HG02571 (cell line): ENCODE data around the gene C9orf85.

Source experiments
- ATAC-seq: cut with Tn5 transposase; IDR thresholded peaks from one replicate; pipeline ENCODE4 v1.9.1; 2021; ENCODE audit warnings: mild to moderate bottlenecking, moderate library complexity; ENCODE audit not compliant: unreplicated experiment

Gene C9orf85

DNA sequence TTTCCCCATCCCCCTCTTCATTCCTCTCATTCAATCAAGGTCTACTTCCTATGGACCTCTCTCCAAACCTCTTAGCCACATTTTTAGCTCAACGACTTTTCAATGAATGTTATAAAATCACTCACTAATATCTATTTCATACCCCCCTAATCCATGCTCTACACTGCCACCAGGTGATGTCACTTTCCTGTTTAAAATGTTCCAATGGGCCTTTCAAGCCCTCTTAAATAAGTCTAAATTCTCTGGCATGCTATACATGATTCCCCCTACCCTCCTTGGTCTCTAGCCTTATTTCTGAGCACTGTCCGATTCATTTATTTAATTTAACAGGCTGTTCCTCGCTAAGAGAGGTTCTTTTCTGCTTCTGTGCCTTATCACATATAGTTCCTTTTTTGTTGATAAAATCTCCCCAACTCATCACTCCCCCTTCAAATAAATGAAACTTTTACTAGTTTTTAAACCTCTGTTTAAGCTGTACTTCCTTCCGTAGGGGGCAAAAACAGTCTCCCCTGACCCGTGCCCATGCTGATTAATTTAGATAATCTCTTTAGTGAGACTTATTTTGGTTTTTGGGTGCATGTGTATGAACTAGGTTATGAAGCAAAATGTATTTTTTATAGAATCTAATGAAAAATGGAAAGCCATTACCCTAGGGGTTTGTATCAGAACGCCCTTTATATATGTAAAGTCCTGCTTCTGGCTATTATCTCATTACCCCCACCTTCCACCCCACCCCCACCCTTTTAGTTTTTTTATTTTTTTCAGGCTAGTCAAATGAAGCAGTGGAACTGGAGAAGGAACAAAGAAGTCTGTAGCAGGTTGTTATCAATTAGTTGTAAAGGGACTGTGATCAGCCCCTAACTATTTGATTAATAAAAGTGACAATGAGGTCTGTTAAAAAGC, 9.5 kb upstream of the C9orf85 start:
- ATAC-seq, result no peak

DNA sequence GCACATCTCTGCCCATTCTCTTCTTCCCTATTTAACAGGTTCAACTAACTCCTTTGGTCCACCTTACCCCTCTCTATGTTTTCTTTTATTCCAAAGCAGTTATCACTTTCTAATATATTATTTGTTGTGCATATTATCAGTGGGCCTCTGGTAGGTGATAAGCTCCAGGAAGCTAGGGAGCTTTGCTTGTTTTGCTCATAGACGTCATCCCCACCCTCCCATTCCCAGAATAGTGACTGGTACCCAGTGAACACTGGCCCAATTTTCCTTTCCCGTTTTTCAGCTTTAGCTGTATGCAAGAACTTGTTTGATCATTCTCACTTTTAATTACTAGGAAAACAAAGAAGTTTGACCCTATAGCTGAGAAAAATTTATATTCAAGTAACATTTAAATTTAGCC, 7.4 kb upstream of the C9orf85 start:
- ATAC-seq, result no peak

DNA sequence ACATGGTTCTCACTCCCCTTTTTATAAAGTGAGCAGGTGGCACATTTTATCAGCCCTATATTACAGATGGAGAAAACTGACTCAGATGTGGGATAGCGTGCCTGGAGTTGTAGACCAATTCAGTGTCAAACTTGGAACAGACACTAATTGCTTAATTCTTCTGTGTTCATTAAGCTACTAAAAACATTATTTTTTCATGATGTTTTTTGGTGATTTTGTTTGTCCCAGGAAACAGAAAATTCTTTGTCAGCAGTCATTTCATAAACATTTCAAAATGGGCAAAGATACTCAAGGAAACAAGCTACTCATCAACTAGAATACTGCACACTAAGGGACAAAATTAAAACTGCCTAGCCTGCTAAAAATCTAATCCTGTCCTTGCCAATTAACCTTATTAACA, 2.6 kb upstream of the C9orf85 start:
- ATAC-seq, result no peak

DNA sequence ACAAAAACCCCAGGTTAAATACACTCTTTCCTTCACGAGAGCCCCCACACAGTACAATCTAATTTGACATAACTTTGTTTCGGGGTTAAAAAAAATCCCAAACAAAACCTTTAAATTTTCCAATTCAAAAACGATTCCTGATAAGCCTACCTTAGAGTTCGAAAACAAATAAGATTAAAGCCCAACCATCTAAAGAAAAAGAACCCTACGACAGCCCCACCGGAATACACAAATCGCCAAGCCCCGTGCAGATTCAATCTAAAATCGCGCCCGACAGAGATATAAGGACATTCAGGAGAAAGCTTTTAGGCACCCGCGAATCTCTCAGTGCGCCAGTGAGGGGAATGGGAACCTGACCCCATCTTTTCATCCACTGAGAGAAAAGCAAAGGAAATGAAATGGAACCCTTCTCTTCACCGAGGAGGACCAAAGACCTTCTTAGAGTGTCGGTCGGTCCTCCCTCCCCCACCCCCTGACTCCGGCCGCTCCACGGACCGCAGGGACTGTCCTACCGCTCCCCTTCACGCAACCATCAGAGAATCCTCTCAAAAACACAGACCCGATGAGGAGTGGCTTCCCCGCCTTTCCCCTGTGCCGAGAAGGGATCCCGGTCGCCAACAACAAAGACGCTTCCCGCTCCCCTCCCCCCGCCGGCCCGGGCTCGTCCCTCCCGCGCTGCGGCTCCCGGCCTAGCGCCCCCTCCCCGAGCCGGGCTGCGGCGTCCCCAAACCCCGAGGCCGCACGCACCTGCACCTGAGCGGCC, 1.4 kb upstream of the C9orf85 start:
- peak; percentile 4 for ATAC-seq

DNA sequence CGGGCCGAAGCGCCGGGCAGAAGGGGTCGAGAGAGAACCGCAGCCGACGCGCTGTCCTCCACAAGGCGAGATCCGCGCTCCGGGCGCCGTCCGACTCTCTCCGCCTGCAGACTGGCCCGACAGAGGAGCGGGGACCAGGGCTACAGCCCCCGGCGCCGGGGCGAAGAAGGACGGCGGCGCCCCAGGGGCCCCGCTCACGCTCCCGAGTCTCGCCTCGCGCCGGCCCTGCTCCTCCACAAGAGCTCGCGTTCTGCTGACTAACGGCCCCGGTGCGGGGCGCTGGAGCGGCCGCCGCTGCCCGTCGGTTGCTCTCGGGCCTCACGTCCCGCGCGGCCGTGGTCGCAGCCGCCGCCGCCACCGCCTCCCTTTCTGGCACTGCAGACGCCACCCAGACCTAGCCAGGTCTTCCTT, 784 bp upstream of the C9orf85 start:
- peak; percentile 10 for ATAC-seq

DNA sequence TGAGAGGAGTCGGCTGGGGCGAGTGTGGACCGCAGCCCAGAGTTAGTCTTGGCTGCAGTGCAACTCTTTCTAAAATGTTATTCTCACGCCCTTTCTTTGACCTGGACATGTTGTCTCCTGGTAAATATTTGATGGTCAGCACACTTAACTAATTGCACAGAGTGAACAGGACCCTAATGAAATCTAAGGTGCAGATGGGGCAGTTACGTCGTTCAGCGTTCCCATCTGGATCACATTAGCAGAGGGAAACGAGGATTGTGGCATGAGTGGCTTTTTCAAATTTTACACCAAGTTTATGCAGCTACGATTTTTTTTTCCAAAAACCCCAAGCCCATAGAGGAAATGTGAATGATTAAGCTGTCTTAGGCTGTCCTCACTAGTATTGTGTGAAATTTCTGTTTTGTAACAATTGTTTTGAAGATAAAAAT, 483 bp downstream of the C9orf85 start:
- no peak for ATAC-seq

DNA sequence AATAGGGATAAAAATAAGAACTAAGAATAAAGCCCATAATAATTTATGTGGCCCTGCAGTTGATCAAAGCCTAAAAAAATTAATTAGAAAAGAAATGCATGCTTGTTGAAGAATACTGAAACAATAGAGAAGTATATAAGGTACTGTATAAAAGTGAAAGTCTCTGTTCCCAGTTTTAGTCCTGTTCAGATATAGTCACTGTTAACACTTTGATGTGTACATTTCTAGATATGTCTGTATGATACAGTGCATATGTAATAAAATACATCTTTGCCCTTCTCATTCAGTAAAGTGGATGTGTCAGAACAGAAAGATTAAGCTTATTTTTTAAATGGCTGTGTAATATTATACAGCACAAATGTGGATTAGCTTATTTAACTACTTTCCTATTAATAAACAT, 4.1 kb downstream of the C9orf85 start:
- no peak for ATAC-seq

DNA sequence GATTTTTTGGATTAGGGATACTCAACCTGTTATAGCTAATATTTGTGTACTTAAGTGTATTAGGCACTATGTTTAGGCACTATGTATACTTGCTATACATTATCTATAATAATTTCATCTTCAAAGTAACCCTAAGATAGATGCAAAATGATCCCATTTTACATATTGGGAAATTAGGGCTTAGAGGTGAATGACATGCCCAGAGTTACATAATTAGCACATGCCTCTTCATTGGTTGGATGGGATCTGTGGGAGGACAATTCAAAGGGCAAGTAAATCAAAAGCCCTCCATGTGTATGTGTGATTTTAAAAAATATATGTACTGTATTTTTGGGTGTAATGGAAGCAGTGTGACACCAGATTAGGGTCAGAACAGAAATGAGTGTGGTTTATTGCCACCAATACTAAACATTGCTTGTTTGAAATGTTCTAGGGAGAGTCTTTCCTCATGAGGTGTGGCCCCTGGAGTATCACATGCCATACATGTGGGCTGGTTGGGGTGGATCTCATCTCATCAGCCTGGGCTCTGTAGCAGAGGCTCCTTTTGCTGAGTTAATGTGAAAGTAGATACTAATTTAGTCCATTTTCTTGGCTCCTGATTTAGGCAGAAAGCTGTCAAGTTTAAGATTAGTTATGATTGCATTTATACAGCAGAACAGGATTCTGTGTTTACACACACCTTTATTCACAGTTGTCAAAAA, 5.5 kb downstream of the C9orf85 start:
- ATAC-seq, result peak; percentile 76

DNA sequence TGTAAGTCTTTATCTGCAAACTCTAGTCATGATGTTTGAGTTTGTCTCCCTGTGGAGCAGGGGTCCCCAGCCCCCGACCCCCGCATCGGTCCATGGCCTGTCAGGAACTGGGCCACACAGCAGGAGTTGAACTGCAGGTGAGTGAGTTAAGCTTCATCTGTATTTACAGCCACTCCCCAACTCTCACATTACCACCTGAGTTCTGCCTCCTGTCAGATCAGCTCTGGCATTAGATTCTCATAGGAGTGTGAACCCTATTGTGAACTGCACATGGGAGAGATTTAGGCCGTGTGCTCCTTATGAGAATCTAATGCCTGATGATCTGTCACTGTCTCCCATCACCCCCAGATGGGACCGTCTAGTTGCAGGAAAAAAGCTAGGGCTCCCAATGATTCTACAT, 7.0 kb downstream of the C9orf85 start:
- ATAC-seq, result no peak

DNA sequence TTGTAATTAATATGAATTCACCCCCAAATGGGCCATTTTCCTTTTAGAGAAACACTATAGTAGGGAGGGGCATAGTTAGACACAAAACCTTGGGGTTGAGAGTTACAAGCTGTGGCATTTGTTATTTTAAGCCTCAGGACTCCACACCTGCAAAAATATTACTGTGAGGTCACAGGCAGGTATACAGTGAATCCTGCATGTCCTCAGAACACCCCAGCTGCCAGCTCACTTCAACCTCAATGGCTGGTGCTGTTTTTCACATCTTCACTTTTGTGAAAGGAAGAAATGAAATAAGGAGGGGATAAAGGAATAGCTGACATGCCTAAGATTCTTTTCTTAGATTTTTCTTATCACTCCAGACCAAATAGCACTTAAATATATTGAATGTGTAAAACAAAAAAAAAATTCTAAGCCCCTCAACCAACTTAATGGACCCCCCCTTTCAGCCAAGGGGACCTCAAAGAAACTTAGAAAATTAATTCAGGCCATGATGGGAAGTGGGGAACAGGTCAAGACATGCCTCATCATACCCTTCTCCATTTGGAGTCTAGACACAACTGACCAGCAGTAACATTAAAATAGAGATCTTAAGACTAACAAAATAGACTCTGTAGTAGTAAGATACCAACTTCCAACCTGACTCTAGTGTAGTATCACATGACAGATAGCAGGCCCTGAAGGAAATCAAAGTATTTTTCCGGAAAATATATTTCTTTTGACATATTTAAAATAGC, 9.2 kb downstream of the C9orf85 start:
- ATAC-seq, result no peak

DNA sequence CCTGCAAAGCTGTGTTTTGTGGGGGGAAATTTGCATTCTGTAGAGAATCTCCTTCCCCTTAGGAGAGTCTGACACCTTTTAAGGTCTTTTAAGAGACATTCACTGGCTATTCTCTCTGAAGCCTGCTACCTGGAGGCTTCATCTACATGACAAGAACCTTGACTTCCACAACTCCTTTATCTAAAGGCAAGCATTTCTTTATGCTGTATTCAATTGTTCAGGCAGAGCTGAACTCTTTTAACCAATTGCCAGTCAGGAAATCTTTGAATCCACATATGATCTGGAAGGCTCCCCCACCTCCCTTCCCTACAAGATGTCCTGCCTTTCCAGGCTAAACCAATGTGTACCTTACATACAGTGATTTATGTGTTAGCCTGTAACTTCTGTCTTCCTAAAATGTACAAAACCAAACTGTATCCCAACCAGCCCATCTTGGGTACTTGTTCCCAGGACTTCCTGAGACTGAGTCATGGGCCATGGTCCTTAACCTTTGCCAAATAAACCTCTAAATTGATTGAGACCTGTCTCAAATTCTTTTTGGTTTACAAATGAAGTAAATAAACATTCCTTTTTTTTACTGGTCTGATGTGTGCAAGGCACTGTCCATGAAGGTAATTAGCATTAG, 9.9 kb downstream of the C9orf85 start:
- ATAC-seq, result no peak

DNA sequence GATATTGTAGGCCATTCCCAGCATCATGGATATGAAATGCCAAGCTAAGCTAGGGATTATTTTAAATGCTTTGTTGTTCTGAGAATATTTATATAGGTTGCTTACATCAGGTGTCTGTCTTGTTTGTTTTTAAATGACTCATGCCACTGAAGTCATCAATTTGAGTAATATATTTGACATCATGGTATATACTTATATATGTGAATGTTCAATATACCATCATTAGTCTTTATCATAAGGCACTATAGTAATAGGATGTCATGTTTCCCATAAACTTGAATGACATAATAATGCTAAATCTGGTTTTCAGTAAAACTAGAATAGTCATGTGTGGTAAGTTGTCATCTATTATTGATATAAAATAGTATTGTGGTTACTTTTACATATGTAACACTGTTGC, 13.1 kb downstream of the C9orf85 start:
- ATAC-seq, result no peak

DNA sequence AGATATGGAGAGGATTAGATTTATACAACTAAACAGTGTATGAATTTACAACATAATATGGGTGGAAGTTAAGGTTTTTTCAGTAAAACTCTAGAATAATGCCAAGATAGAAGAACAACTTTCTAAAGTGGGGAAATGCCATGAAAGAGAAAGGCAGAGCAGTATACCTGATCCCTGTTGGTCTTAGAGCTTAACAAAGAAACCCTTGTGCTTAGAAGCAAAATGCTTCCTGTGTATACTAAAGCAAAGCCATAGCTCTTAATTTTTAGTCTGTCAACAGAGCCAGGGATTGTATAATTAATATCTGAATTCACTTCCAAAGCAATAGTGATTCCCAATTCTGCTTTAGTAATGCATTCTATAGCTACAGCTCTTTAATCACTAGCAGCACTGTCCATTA, 14.4 kb downstream of the C9orf85 start:
- ATAC-seq, result no peak

DNA sequence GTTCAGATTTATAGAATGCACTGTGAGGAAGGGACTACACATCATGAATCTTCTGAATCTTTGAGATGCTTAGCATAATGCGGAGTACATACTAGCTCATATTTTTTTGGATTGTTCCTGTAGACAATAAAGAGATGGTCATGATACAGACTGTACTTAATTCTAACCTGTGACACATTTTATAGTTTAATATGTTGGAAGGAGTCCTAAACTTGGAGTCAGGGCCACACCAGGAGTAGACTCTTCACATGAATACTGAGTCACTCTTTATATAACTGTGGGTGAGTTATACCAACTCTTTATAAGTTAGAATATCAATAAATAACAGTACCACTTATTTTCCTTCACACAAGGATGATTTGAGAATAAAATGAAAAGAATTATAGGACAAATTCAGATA, 16.9 kb downstream of the C9orf85 start:
- ATAC-seq, result no peak

DNA sequence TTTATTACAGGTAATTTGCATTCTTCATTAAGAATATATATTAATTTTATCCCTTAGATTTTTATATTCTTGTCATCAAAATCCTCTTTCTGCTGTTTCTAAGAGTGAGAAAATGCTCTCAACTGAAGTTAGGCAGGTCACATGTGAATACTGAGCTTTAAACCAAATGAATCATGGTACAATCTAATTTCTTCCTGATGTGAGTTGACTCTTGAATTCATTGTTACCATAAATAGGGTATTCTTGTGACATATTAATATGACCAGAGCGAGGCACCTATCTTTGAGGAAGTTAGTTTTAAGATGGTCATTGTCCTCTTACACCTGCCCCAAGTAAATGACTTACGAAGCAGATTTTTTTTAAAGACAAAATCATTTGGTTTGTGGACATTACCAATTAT, 17.4 kb downstream of the C9orf85 start:
- ATAC-seq, result no peak

DNA sequence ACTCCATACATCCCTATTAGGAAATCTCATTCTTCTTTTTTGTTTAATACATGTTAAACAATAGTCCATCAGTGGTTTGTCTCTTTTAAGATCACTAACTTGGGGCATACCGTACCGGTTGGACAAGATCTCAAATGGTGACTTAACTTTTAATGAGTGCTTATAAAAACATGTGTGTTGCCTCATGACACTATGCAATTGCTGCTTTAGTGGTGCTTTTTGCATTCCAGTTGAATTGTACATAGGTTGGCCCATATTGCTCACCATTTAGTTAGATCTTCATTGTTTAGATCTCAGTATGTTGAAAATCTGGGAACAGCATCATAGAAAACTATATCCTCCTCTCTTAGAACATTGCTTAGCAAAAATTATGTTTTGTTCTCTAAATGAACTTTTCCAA, 17.8 kb downstream of the C9orf85 start:
- ATAC-seq, result no peak

DNA sequence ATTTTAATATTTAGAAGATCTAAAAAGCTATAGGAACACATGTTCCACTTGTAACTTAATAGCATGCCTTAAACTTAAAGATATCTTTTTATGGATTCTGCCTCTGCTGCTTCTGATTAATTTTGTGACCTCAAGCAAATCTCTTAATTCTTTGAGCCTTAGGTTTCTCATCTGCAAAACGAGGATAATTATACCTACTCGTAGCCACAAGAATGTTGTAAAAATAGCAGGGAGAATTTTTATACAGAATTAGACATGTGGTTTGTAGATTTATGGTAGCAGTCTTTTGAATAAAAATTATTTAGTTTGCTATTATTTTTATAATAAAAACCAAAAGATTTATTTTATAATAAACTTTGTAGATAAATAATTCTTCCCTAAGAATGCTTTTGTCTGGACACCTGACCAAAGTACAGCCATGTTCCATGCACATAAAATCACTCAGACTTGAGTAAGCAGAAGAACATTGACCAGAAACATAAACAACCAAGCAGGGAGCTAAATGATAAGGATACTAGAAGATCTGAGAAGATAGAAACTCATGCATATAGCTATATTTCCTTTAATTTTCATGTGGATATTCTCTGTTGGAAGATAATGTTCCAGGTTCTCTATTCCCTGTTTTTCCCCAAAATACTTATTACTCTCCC, 18.5 kb downstream of the C9orf85 start:
- no peak for ATAC-seq

DNA sequence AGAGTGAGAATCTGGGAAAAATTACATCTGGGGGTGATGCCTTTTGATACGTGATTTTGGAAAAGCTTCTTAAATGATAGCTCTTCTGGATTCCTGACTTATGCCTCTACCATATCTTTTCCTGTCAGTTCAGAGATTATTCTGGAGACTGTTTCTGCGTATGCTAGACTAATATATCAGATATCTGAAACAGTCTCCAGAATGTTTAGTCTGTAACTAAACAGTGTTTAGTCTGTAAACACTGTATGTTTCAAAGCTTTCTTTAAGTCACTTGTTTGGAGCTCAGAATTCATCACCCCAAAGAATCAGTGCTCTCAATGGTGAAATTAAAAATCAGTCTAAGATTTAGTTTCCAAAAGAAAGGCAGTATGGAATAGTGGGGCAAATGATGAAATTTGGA, 19.7 kb downstream of the C9orf85 start:
- no peak for ATAC-seq

DNA sequence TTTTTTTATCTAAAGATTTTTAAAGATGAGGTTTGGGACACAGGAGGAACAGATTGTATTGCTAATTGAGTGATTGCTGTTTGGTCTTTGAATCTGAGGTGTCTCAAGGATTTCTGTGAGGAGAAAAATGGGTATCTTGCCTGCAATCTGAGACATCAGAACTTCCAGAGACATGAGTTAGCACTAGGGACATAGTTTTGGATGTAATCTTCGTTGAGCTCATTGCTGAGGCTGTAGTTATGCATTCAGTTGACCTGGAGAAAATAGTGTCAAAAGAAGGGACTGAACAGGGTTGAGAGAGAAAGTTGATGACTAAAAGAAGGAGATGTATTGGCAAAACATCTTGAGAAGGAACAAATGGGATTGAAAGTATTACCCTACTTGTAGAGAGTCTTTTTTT, 24.6 kb downstream of the C9orf85 start:
- ATAC-seq, result no peak

DNA sequence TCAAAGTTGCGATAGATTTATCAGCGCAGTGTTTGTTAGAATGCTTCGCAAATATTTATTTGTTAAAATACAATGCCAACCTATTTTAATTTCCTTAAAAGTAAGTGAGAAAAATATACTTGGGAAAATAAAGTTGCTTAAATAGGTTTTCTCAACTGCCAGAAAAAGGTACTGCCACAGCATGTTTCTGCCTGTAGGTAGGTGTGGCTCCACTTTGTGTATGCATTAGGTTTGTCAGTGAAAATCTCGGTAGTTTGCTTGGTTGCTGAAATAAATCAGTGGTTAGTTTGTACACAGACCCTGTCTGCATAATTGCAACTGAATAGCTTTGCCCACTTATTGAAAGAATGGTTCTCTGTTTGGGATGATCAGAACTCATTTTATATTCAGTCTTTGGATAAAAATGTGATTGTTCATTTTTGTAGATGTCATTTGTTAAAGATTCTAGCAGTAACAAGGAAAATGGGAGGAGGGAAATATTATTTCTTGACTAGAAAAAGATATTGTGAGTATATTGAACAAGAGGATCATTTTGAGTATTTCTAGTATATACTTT, 25.7 kb downstream of the C9orf85 start:
- no peak for ATAC-seq
